Raji (cell line): Measurements from ENCODE around the gene SPAST.

ENCODE experiments used
- POLR2A ChIP-seq: IDR thresholded peaks from 2 replicates; pipeline ENCODE4 v1.6.1; 2011; ENCODE audit warnings: low read depth, low read length, control low read depth; ENCODE audit not compliant: insufficient read depth

SPAST gene

GRCh38 chr2:32118055-32118454, 54.7 kb downstream of the SPAST start:
- no peak for TF ChIP-seq POLR2A

GRCh38 chr2:32119161-32119560, 55.8 kb downstream of the SPAST start:
- no peak for TF ChIP-seq POLR2A

- no peak for TF ChIP-seq POLR2A
These were observed 61.3 kb downstream of the SPAST start for GRCh38 chr2:32124660-32125059.

DNA sequence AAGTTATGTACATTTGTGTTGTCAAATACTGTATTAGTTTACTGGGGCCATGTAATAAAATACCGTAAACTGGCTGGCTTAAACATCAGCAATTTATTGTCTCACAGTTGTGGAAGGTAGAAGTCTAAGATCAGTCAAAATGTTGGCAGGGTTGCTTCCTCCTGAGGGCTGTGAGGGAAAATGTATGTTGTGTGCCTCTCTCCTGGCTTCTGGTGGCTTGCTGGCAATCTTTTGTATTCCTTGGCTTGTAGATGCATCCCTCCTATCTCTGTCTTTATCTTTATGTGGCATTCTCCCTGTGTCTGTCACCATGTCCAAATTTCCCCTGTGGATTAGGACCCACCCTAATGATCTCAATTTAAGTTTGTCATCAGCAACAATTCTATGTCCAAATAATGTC, 65.3 kb downstream of the SPAST start:
- no peak for TF ChIP-seq POLR2A

DNA sequence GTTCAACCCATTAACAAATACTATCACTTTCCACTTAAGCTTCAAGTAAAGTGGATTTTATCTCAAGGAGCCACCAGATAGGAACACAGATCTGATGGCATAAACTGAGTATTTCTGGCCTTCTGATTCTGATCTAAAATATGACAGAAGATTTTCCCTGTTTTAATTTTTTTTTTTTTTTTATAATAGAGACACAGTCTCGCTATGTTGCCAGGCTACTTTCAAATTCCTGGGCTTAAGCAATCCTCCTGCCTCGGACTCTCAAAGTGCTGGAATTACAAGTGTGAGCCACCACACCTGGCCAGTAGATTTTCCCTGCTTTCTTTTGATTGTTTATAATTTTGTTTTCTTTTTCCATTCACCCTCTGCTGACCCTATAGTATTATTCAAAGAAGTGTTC, 65.7 kb downstream of the SPAST start:
- no peak for TF ChIP-seq POLR2A

DNA sequence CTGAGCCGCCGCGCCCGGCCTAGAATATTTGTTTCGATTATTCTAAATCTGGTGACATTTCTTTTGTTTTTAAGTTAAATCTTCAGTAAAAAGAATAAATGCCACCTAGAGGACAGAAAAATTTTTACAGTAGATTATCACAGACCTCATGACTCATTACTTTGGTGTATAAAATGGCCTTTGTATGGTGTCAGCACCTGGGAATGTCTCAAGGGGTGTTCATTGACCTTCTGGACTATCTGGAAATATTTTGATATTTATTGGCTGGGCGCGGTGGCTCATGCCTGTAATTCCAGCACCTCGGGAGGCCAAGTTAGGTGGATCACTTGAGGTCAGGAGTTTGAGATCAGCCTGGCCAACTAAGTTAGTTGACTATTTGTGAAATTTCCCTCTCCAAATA, 72.1 kb downstream of the SPAST start:
- TF ChIP-seq POLR2A: no peak

DNA sequence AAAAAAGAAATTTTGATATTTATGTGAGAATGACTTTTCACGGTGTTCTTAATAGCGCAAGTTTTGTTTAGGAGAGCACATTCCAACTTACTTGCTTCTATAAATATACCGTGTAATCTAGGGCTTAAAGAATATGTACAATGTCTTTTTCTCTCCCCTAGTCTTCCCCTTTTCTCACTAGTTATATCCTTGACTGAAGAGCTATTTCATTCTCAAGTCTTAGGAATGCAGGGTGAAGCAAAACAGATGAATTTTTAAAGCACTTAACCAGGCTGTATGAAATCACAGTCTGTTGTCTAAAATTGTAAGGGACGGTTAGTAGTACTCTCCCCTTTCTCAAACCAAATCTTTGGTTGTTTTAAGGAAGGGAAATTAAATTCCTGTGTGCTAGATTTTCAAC, 72.7 kb downstream of the SPAST start:
- no peak for TF ChIP-seq POLR2A

DNA sequence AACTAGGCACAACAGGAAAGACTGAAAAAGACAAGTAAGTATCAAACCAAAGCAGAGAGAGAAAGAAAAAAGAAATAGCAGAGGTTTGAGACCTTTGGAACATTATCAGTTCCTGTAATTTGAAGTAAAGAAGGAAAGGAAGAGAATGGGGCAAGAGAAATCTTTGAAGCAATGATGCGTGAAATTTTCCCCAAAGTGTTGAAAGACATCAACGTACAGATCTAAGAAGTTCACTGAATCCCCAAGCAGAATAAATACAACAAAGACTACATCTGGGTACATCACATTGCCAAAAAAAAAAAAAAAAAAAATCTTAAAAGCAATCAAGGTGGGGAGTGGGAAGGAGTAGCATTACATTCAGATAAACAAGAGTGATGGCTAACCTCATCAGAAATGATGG, 96.3 kb downstream of the SPAST start:
- no peak for TF ChIP-seq POLR2A

GRCh38 chr2:32161296-32161695, 97.9 kb downstream of the SPAST start:
- no peak for TF ChIP-seq POLR2A

- no peak for TF ChIP-seq POLR2A
These were observed 102.8 kb downstream of the SPAST start for GRCh38 chr2:32166115-32166574.

- no peak for TF ChIP-seq POLR2A
These were observed 105.2 kb downstream of the SPAST start for GRCh38 chr2:32168513-32168912.

- TF ChIP-seq POLR2A: no peak
These were observed 109.5 kb downstream of the SPAST start for GRCh38 chr2:32172870-32173269.

GRCh38 chr2:32182667-32183066, 119.3 kb downstream of the SPAST start:
- TF ChIP-seq POLR2A: no peak

- no peak for TF ChIP-seq POLR2A
These were observed 125.7 kb downstream of the SPAST start for GRCh38 chr2:32189011-32189410.

GRCh38 chr2:32192418-32192817, 129.1 kb downstream of the SPAST start:
- no peak for TF ChIP-seq POLR2A

DNA sequence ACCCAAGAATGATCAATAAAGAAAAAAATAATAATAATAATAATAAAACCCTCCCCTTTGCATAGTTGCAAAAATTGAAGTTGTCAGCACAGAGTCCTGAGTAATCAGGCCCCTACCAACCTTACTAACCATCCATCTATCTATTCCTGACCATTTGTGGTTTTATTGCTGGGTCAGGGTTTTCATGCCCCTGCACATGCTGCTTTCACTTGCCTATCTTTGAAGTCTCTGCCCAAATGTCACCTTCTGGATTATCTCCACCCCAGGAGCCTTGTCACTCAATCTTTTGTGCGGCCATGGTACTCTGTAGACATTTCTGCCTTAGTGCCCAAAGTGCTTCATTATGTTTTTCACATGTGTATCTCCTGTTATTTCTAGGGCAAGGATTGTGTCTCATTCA, 137.5 kb downstream of the SPAST start:
- TF ChIP-seq POLR2A: no peak
